ENCODE measurements around the gene ZDHHC11.

- TF ChIP-seq CTCF (IDR thresholded peaks at IDR 0.05) (no peak), POLR2A (IDR thresholded peaks at IDR 0.05) (no peak)
Observed at GRCh38 chr5:882253-883183, 31.7 kb upstream of the ZDHHC11 start.
